GM19467 (cell line): ENCODE measurements around the gene HCN3.

Source experiments
- ATAC-seq: cut with Tn5 transposase; IDR thresholded peaks from one replicate; pipeline ENCODE4 v1.9.1; 2021; ENCODE audit warnings: mild to moderate bottlenecking, moderate library complexity; ENCODE audit not compliant: unreplicated experiment

The HCN3 gene

GRCh38 chr1:155308493-155309422 is 31.5 kb downstream of the HCN3 start, which contains the start of gene FDPS:
Gene FDPS, plus strand, starts transcription at chr1:155308866. Its CDS starts 924 bp downstream, at chr1:155309790.
- peak; percentile 91 for ATAC-seq

GRCh38 chr1:155309423-155310021 is 32.3 kb downstream of the HCN3 start:
- ATAC-seq = no peak

- no peak for ATAC-seq
Measured at GRCh38 chr1:155313261-155313660, 36.0 kb downstream of the HCN3 start.

GRCh38 chr1:155316922-155317321 is 39.7 kb downstream of the HCN3 start:
- ATAC-seq = no peak

GRCh38 chr1:155318082-155318481 is 40.8 kb downstream of the HCN3 start:
- ATAC-seq = no peak

- ATAC-seq = no peak
Measured at GRCh38 chr1:155319536-155319935, 42.3 kb downstream of the HCN3 start.

- ATAC-seq = no peak
Measured at GRCh38 chr1:155320252-155320651, 43.0 kb downstream of the HCN3 start.

GRCh38 chr1:155320661-155321617 is 43.7 kb downstream of the HCN3 start, which contains the start of gene RUSC1:
Gene RUSC1, plus strand, starts transcription at chr1:155320894. Its CDS starts 880 bp downstream, at chr1:155321774.
- no peak for ATAC-seq

GRCh38 chr1:155321639-155322503 is 44.6 kb downstream of the HCN3 start:
- no peak for ATAC-seq

GRCh38 chr1:155322571-155322952 is 45.3 kb downstream of the HCN3 start:
- no peak for ATAC-seq

- peak; percentile 30 for ATAC-seq
Measured at GRCh38 chr1:155322953-155323728, 45.9 kb downstream of the HCN3 start.

- ATAC-seq = peak; percentile 26
Measured at GRCh38 chr1:155323729-155324036, 46.4 kb downstream of the HCN3 start.

GRCh38 chr1:155324037-155324716 is 46.9 kb downstream of the HCN3 start:
- ATAC-seq = peak; percentile 56

- peak; percentile 6 for ATAC-seq
Measured at GRCh38 chr1:155324717-155325602, 47.7 kb downstream of the HCN3 start.

- no peak for ATAC-seq
Measured at GRCh38 chr1:155325603-155325893, 48.3 kb downstream of the HCN3 start.

- ATAC-seq = no peak
Measured at GRCh38 chr1:155326020-155326526, 48.8 kb downstream of the HCN3 start.

GRCh38 chr1:155326631-155327037 is 49.4 kb downstream of the HCN3 start:
- no peak for ATAC-seq

GRCh38 chr1:155327981-155328380 is 50.7 kb downstream of the HCN3 start:
- ATAC-seq = no peak
